Lung (tissue), 13 donors: ENCODE measurements around the gene DTL. TPM values are rescaled to one million over a fixed set of nuclear protein-coding genes. Genes with fewer than 3 reads are reported as not detected.

ENCODE experiments used
- ATAC-seq: fragments of 200-7000 bp; cut with Tn5 transposase; one replicate; pipeline ENCODE4 v1.9.1; 2020; ENCODE audit warnings: moderate number of reproducible peaks; ENCODE audit not compliant: insufficient read depth, low FRiP score
- DNase-seq, 3 donors: peaks; one replicate each; pipeline ENCODE4 v3.0.0-alpha.2; 2013 to 2017
- H3K27ac ChIP-seq, 2 donors: one replicate each; pipeline ENCODE4 v1.5.1; 2013; ENCODE audit warnings: mild to moderate bottlenecking in 2 of 2, moderate library complexity in 2 of 2, control low read depth in 1 of 2, inconsistent platforms in 1 of 2, low read depth in 1 of 2, low read length in 1 of 2
- H3K27me3 ChIP-seq, 3 donors: one replicate each; pipeline ENCODE4 v1.5.1; 2013; ENCODE audit warnings: low read length in 2 of 3; ENCODE audit not compliant: control insufficient read depth in 3 of 3, insufficient read depth in 3 of 3
- H3K36me3 ChIP-seq, 4 donors: one replicate each; pipeline ENCODE4 v1.5.1; 2013; ENCODE audit warnings: low read length in 4 of 4, mild to moderate bottlenecking in 1 of 4, moderate library complexity in 1 of 4; ENCODE audit not compliant: control insufficient read depth in 4 of 4, insufficient read depth in 4 of 4
- H3K4me1 ChIP-seq, 5 donors: one replicate each; pipeline ENCODE4 v1.5.1; 2013; ENCODE audit warnings: low read length in 5 of 5, mild to moderate bottlenecking in 2 of 5, moderate library complexity in 1 of 5; ENCODE audit not compliant: control insufficient read depth in 5 of 5, insufficient read depth in 5 of 5
- H3K4me3 ChIP-seq: one replicate; pipeline ENCODE4 v1.5.1; 2013; ENCODE audit warnings: mild to moderate bottlenecking, control low read depth, moderate library complexity
- H3K9ac ChIP-seq, 2 donors: one replicate each; pipeline ENCODE4 v1.5.1; 2013; ENCODE audit warnings: low read length in 2 of 2, control low read depth in 1 of 2; ENCODE audit not compliant: insufficient read depth in 1 of 2
- H3K9me3 ChIP-seq, 4 donors: one replicate each; pipeline ENCODE4 v1.5.1; 2013; ENCODE audit warnings: low read length in 3 of 4, mild to moderate bottlenecking in 1 of 4, moderate library complexity in 1 of 4; ENCODE audit not compliant: control insufficient read depth in 4 of 4, insufficient read depth in 3 of 4
- WGBS, 2 donors: extraction: QIAGEN DNeasy Blood & Tissue Kit; methylation state at CpG; one replicate each; pipeline ENCODE4 v1.1.7; 2013; 5-methylcytosine and 5-hydroxymethylcytosine counted together
- polyA plus RNA-seq, 2 donors: library from polyadenylated mRNA; stranded (reverse); fragments of 200-250 nt; gene quantifications; one replicate each; pipeline ENCODE4 v1.2.1, GENCODE V29; 2013
- small RNA-seq: library from RNA; depleted of rRNA; stranded (forward); fragments of <200 nt; gene quantifications from one replicate; pipeline ENCODE3, GENCODE V24; 2014; ENCODE audit warnings: low replicate concordance
- total RNA-seq, 2 donors: library from RNA; depleted of rRNA in 1 of 2; stranded (reverse); fragments of >200 nt in 1 of 2; gene quantifications; one replicate each; pipeline ENCODE4 v1.2.1, GENCODE V29; 2014 to 2021
- TF ChIP-seq, protein P1 (sequence below): IDR thresholded peaks from 2 replicates; pipeline ENCODE4 v1.5.1; 2012; ENCODE audit warnings: mild to moderate bottlenecking; ENCODE audit errors: control extremely low read depth, extremely low read depth
- donor health status: control.
- donor health status: control.
- donor health status: Bipolar disorder and iron deficiency.
- donor health status: healthy.
- donor health status: DM: yes; HTN: yes; CAD: no.

Gene DTL
- total and polyA plus RNA-seq, 4 donors = 1.1 to 27.8 (median 3.4) TPM

DNA sequence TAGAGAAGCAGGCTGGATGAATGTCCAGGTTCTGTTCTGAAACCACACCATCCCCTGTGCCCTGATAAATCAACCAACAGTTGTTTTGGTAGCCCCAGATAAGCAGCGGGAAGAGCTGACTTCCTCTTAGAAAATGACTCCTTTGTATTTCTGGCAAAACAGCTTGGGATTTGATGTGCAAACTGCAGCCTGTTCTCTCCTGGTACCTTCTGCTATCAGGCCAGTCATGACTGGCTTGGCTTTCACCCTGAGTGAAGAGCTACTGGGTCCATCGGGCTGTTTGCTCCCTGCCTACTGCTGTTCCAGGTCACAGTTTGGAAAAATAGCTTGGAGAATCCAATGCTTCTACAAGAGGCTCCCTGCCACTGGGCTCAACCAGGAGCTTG is 116.8 kb downstream of the DTL start:
- Histone ChIP-seq H3K9ac (no peak overlapping the region), H3K27me3 (no peaks in the 10 kb centered on the region), H3K27ac (peak overlapping the region in 1 of 2 donors; percentile 37), H3K4me1 (peaks cover 0 to 3% (median 0%) of the 10 kb centered on the region in 5 donors), H3K36me3 (no peaks in the 10 kb centered on the region), H3K9me3 (no peaks in the 10 kb centered on the region), H3K4me3 (no peak overlapping the region)
- no peak for ATAC-seq
- peak in 1 of 3 donors; percentile 20 for DNase-seq
- TF ChIP-seq, protein P1, sequence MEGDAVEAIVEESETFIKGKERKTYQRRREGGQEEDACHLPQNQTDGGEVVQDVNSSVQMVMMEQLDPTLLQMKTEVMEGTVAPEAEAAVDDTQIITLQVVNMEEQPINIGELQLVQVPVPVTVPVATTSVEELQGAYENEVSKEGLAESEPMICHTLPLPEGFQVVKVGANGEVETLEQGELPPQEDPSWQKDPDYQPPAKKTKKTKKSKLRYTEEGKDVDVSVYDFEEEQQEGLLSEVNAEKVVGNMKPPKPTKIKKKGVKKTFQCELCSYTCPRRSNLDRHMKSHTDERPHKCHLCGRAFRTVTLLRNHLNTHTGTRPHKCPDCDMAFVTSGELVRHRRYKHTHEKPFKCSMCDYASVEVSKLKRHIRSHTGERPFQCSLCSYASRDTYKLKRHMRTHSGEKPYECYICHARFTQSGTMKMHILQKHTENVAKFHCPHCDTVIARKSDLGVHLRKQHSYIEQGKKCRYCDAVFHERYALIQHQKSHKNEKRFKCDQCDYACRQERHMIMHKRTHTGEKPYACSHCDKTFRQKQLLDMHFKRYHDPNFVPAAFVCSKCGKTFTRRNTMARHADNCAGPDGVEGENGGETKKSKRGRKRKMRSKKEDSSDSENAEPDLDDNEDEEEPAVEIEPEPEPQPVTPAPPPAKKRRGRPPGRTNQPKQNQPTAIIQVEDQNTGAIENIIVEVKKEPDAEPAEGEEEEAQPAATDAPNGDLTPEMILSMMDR = no peak
- WGBS, 2 donors = 16 to 39% methylated on average over 2 of the region's 2 CpGs

DNA sequence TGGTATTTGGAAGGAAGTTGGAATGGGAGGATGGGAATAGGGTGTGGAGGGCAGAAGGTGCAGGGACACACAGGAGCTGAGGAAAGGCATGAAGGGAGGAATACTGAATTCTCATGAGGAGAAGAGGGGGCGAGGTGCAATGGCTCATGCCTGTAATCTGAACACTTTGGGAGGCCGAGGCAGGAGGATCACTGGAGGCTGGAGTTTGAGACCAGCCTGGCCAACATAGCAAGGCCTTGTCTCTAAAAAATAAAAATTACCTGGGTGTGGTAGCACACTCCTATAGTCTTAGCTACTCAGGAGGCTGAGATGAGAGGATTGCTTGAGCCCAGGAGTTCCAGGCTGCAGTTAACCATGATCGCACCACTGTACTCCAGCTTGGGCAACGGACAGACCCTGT is 117.3 kb downstream of the DTL start:
- Histone ChIP-seq H3K36me3 (no peaks in the 10 kb centered on the region), H3K9ac (no peak overlapping the region), H3K4me1 (peaks cover 0 to 4% (median 0%) of the 10 kb centered on the region in 5 donors), H3K9me3 (no peaks in the 10 kb centered on the region), H3K27me3 (no peaks in the 10 kb centered on the region), H3K4me3 (no peak overlapping the region), H3K27ac (no peak overlapping the region)
- TF ChIP-seq, protein P1 = no peak
- WGBS, 2 donors = 99 to 100% methylated on average over 4 of the region's 4 CpGs
- no peak for ATAC-seq
- DNase-seq = no peak

DNA sequence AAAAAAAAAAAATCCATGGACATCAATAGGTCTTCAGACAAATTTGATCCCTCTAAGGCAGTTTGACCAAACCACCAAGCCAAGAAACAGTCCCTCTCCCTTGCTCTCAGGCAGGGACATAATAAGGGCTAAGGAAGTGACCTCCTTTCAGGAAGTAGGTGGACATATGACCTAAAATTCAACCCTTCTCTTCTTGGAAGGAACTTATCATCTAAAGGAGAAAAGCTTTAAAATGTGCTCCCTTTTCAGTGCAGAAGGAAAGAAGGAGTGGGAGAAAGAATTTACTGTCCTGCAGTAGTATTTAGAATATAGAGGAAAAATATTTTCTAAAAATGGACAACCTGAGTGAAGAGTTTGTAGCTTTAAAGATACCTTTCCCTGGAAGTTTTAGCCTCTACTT is 118.1 kb downstream of the DTL start:
- Histone ChIP-seq H3K4me3 (no peak overlapping the region), H3K4me1 (peaks cover 0 to 4% (median 0%) of the 10 kb centered on the region in 5 donors), H3K27ac (no peak overlapping the region), H3K9ac (no peak overlapping the region), H3K36me3 (no peaks in the 10 kb centered on the region), H3K27me3 (no peaks in the 10 kb centered on the region), H3K9me3 (no peaks in the 10 kb centered on the region)
- TF ChIP-seq, protein P1 = no peak
- DNase-seq = no peak
- no peak for ATAC-seq

Small RNA genes within 50 kb of the gene (small RNA-seq; reads per million reads assigned to genes)
- gene MIR3122 (not detected), gene RF00568 (not detected), gene RN7SKP98 (not detected)

Other genes with a start within 250 kb of the DTL start
- gene LPGAT1, start 205.0 kb upstream of the DTL start, total RNA-seq = 10 to 100 TPM; 39.8 to 41.9 TPM
- 10 to 100 TPM in 1 of 2 donors, 1 to 10 TPM in 1; 4.9 to 11.2 TPM for gene LPGAT1, start 205.0 kb upstream of the DTL start, polyA plus RNA-seq
- gene INTS7, start 191 bp upstream of the DTL start, total RNA-seq = 10 to 100 TPM; 15.7 to 18.9 TPM
- gene INTS7, start 191 bp upstream of the DTL start, polyA plus RNA-seq = 1 to 10 TPM; 6.4 to 8.0 TPM
- 100 to 1,000 TPM in 1 of 2 donors, 10 to 100 TPM in 1; 62.9 to 143 TPM for gene PPP2R5A, start 249.7 kb downstream of the DTL start, total RNA-seq
- 10 to 100 TPM; 31.3 to 45.7 TPM for gene PPP2R5A, start 249.7 kb downstream of the DTL start, polyA plus RNA-seq